Gastrocnemius medialis (tissue), 4 donors: ENCODE results near the gene ADORA2B.

Experiments
- POLR2A ChIP-seq, 2 donors: fragments of 450-650 bp; IDR thresholded peaks; one replicate each; pipeline ENCODE4 v1.6.1; 2017; ENCODE audit warnings: antibody characterized with exemption in 2 of 2, mild to moderate bottlenecking in 2 of 2, moderate library complexity in 2 of 2
- TF ChIP-seq, protein P1 (sequence below), 5 experiments: fragments of 450-650 bp in 3 of 5; fragments of 200-600 bp in 2 of 5; sonication (generic) in 2 of 5; IDR thresholded peaks in 4 of 5; conservative IDR thresholded peaks in 1 of 5; 1 replicate in 4 of 5; 2 replicates in 1 of 5; pipeline ENCODE4 v1.5.1; 2016 to 2019; ENCODE audit warnings: antibody characterized with exemption in 5 of 5, mild to moderate bottlenecking in 3 of 5, moderate library complexity in 3 of 5

DNA sequence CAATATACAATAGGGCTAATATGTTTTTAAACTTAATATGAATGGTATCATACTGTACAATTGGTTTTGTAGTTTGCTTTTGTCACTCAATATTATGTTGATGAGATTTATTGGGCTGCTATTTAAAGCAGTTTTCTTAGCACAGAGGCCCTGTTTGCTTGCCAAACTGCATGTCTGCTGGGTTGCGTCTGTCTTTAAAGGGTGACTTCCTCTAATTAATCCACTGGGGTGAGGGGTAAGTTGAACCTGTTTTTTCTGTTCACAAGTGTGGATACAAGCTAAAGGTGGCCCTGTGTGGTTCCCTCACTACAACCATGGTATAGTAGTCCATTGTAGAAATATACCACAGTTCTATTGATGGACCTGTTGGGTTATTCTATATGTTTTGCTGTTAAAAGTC lies 74.4 kb downstream of the ADORA2B start:
- TF ChIP-seq, protein P1, sequence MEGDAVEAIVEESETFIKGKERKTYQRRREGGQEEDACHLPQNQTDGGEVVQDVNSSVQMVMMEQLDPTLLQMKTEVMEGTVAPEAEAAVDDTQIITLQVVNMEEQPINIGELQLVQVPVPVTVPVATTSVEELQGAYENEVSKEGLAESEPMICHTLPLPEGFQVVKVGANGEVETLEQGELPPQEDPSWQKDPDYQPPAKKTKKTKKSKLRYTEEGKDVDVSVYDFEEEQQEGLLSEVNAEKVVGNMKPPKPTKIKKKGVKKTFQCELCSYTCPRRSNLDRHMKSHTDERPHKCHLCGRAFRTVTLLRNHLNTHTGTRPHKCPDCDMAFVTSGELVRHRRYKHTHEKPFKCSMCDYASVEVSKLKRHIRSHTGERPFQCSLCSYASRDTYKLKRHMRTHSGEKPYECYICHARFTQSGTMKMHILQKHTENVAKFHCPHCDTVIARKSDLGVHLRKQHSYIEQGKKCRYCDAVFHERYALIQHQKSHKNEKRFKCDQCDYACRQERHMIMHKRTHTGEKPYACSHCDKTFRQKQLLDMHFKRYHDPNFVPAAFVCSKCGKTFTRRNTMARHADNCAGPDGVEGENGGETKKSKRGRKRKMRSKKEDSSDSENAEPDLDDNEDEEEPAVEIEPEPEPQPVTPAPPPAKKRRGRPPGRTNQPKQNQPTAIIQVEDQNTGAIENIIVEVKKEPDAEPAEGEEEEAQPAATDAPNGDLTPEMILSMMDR (IDR thresholded peaks at IDR 0.05 in 4 of 5, conservative IDR thresholded peaks at IDR 0.05 in 1 of 5) = no peak
- TF ChIP-seq POLR2A (IDR thresholded peaks at IDR 0.05) = no peak
